BE2C (cell line): ENCODE data around the gene ST8SIA5.

ENCODE experiments used
- DNase-seq: peaks from one replicate; pipeline ENCODE4 v3.0.0-alpha.2; 2020
- H3K27me3 ChIP-seq: fragments of 250-450 bp; sonication (Bioruptor Pico); 2 replicates; pipeline ENCODE4 v1.5.1; 2020; ENCODE audit warnings: mild to moderate bottlenecking
- H3K36me3 ChIP-seq: fragments of 250-450 bp; sonication (Bioruptor Pico); 2 replicates; pipeline ENCODE4 v1.5.1; 2020; ENCODE audit warnings: mild to moderate bottlenecking
- H3K4me1 ChIP-seq: fragments of 250-450 bp; sonication (Bioruptor Pico); 2 replicates; pipeline ENCODE4 v1.5.1; 2020
- H3K4me3 ChIP-seq: 2 replicates; pipeline ENCODE4 v1.5.1; 2011; ENCODE audit warnings: low read depth, low read length
- H3K9me3 ChIP-seq: fragments of 250-450 bp; sonication (Bioruptor Pico); 2 replicates; pipeline ENCODE4 v1.5.1; 2020
- TF ChIP-seq, protein P1 (sequence below): IDR thresholded peaks from 2 replicates; pipeline ENCODE4 v1.5.1; 2012; ENCODE audit warnings: mild to moderate bottlenecking, low read depth, low read length

Gene ST8SIA5

DNA sequence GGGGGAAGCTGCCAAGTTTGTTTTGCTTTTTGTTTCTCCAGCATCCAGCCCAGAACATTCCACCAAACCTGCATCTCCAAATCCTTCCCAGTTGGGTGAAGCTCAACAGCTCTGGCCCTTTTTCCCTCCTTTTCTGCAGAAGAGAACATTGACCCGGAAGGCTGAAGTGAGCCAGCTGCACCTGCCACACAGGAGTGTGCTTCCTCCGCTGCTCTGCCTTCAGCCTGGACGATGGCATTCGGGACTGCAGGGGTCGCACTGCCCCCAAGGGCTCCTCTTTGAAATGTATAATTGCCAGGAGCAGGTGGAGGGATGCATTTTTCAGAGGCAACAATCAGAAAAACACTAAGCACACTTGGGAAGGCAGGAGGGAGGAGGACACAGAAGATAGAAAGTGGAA, 41.8 kb downstream of the ST8SIA5 start:
- Histone ChIP-seq H3K4me3 (no peak overlapping the region), H3K4me1 (no peaks in the 10 kb centered on the region), H3K36me3 (no peaks in the 10 kb centered on the region), H3K9me3 (no peaks in the 10 kb centered on the region), H3K27me3 (no peaks in the 10 kb centered on the region; the same call in 1 of the 2 replicates)
- TF ChIP-seq, protein P1, sequence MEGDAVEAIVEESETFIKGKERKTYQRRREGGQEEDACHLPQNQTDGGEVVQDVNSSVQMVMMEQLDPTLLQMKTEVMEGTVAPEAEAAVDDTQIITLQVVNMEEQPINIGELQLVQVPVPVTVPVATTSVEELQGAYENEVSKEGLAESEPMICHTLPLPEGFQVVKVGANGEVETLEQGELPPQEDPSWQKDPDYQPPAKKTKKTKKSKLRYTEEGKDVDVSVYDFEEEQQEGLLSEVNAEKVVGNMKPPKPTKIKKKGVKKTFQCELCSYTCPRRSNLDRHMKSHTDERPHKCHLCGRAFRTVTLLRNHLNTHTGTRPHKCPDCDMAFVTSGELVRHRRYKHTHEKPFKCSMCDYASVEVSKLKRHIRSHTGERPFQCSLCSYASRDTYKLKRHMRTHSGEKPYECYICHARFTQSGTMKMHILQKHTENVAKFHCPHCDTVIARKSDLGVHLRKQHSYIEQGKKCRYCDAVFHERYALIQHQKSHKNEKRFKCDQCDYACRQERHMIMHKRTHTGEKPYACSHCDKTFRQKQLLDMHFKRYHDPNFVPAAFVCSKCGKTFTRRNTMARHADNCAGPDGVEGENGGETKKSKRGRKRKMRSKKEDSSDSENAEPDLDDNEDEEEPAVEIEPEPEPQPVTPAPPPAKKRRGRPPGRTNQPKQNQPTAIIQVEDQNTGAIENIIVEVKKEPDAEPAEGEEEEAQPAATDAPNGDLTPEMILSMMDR: no peak
- no peak for DNase-seq

DNA sequence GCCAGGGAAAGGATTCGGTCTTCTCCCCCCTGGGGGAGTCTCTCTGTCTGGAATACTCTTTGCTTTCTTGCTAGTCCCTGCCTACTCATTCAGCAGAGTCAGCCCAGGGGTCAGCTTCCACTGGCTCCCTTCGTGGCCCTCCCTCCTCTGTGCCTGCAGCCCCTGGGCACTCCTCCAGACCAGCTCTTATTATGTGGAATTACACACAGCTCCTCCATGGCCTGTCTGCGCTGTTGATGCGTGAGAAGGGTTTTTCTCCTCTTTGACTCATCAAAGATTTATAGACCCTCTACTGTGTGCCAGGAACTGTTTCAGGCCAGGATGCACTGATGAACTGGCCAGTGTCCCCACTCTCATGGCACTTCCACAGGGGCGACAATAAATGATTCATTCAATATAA, 44.4 kb downstream of the ST8SIA5 start:
- DNase-seq: no peak
- TF ChIP-seq, protein P1: no peak
- Histone ChIP-seq H3K4me1 (no peaks in the 10 kb centered on the region), H3K27me3 (no peaks in the 10 kb centered on the region; the same call in 1 of the 2 replicates), H3K36me3 (no peaks in the 10 kb centered on the region), H3K9me3 (no peaks in the 10 kb centered on the region), H3K4me3 (no peak overlapping the region)

DNA sequence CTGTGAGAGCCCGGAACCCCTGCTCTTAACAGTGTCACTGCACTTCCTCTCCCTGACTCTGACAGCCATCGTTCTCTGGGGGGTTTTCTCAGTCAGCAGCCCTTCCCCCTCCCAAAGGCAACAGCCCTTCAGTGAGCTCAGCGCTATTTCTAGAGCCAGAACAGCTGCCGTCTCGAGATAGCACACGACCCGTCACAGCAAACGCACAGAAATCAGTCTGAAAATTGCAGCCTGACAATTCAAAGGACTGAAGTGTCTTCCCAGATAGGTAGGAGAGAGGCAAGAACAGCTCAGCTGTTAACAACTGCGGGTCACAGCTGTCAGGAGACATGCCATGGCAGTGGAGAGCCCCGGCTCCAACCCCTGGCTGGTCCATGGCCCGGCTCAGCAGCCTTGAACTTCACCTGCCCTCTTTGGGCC, 45.4 kb downstream of the ST8SIA5 start:
- TF ChIP-seq, protein P1: no peak
- DNase-seq: no peak
- H3K36me3 ChIP-seq: no peaks in the 10 kb centered on the region
- H3K4me1 ChIP-seq: no peaks in the 10 kb centered on the region
- H3K4me3 ChIP-seq: no peak overlapping the region
- H3K27me3 ChIP-seq: no peaks in the 10 kb centered on the region; the same call in 1 of the 2 replicates
- H3K9me3 ChIP-seq: no peaks in the 10 kb centered on the region

DNA sequence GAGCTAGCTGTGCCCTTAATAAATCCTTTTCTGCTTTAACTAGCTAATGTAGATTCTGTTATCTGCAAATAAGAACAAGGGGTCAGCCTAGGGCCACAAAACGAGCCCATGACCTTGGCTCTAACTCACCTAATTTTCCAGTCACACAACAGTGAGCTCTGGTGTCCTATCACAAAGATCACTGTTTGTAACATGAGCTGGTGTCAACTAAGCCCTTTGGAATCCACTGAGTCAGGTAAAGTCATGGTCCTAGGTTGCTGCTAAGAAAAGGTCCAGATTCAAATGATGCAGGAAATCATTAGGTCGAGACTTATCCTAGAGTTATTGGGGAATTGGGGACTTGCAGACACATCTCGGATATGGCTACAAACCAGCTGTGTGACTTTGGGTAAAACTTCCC, 49.9 kb downstream of the ST8SIA5 start:
- no peaks in the 10 kb centered on the region; the same call in 1 of the 2 replicates for H3K27me3 ChIP-seq
- TF ChIP-seq, protein P1: no peak
- no peaks in the 10 kb centered on the region for H3K36me3 ChIP-seq
- DNase-seq: no peak
- no peaks in the 10 kb centered on the region for H3K9me3 ChIP-seq
- no peak overlapping the region for H3K4me3 ChIP-seq
- H3K4me1 ChIP-seq: no peaks in the 10 kb centered on the region

DNA sequence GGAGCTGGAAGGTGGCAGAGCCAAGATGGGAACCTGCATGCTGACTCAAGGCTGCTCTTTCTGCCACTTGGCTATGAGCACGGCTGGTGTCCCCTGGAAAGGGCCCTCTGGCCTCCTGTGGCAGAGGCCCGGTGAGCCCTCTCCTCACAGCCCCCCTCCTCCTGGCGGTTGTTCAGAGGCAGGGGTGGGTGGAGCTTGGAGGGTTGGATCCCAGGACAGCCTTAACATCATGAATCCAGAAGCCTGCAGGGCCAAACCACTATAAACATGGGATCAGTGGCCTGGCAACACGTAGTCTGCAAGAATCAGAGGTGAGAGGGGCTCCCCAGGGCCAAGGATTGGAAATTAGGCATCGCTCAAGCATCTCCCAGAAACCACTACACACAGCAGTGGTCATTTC, 51.3 kb downstream of the ST8SIA5 start:
- Histone ChIP-seq H3K36me3 (no peaks in the 10 kb centered on the region), H3K9me3 (no peaks in the 10 kb centered on the region), H3K4me1 (no peaks in the 10 kb centered on the region), H3K4me3 (no peak overlapping the region), H3K27me3 (no peaks in the 10 kb centered on the region)
- DNase-seq: no peak
- TF ChIP-seq, protein P1: no peak

DNA sequence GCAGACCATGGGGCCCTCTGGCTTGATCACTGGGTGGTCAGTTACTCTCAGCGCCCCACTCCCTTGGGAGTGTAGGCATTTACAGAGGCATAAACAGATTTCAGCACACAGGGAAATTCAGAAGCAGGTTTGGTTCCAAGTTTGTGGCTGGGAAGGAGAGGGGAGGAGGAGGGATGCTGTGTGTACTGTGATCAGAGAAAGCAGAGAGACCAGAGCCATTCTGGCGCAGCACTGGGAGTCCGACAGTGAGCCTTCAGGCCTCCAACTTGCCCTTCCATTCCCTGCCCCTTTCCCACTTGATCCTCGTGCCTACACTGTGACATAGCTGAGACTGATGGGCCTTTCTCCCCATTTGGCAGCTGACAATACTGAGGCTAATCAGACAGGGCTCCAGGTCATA, 52.0 kb downstream of the ST8SIA5 start:
- Histone ChIP-seq H3K36me3 (no peaks in the 10 kb centered on the region), H3K27me3 (no peaks in the 10 kb centered on the region), H3K4me3 (no peak overlapping the region), H3K9me3 (no peaks in the 10 kb centered on the region), H3K4me1 (no peaks in the 10 kb centered on the region)
- no peak for DNase-seq
- TF ChIP-seq, protein P1: no peak
